Thyroid gland (tissue), 4 donors: ENCODE data around the gene KCNAB1.

Experiments used
- POLR2A ChIP-seq, 2 donors: fragments of 450-650 bp; IDR thresholded peaks; one replicate each; pipeline ENCODE4 v1.6.1; 2017; ENCODE audit warnings: antibody characterized with exemption in 2 of 2, mild to moderate bottlenecking in 2 of 2, moderate library complexity in 1 of 2
- TF ChIP-seq, protein P1 (sequence below), 6 experiments: fragments of 200-600 bp in 3 of 6; fragments of 450-650 bp in 3 of 6; sonication (generic) in 3 of 6; IDR thresholded peaks; one replicate each; pipeline ENCODE4 v1.5.1; 2016 to 2019; ENCODE audit warnings: antibody characterized with exemption in 6 of 6, mild to moderate bottlenecking in 2 of 6, inconsistent platforms in 1 of 6, moderate library complexity in 1 of 6

DNA sequence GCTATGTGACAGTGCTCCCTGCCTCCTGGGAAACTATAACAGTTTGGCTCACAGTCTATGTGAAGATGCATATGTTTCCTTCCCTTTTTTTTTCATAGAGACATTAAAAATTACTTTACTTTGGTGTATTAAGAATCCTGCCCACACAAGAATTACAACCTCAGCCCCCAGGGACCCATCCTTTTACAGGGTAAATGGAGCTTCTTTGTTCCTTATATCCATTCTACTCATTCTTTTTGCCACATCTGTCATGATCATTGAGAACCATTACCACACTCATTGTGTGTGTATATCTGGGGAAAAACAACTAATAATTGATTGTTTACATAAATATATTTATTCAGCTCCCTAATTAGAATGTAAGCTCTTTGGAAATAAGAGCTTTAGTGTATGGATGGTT is 277.2 kb downstream of the KCNAB1 start:
- TF ChIP-seq, protein P1, sequence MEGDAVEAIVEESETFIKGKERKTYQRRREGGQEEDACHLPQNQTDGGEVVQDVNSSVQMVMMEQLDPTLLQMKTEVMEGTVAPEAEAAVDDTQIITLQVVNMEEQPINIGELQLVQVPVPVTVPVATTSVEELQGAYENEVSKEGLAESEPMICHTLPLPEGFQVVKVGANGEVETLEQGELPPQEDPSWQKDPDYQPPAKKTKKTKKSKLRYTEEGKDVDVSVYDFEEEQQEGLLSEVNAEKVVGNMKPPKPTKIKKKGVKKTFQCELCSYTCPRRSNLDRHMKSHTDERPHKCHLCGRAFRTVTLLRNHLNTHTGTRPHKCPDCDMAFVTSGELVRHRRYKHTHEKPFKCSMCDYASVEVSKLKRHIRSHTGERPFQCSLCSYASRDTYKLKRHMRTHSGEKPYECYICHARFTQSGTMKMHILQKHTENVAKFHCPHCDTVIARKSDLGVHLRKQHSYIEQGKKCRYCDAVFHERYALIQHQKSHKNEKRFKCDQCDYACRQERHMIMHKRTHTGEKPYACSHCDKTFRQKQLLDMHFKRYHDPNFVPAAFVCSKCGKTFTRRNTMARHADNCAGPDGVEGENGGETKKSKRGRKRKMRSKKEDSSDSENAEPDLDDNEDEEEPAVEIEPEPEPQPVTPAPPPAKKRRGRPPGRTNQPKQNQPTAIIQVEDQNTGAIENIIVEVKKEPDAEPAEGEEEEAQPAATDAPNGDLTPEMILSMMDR (IDR thresholded peaks at IDR 0.05): no peak
- TF ChIP-seq POLR2A (IDR thresholded peaks at IDR 0.05): no peak
